ENCODE measurements around the gene FAM216B.
"Not testable (repeated sequence)": the region's sequence is repeated elsewhere in the genome, so short reads cannot be mapped to it uniquely, and the experiment has no call there.

The FAM216B gene

GRCh38 chr13:42781352-42781751, at the start of gene FAM216B:
Gene FAM216B, plus strand, starts transcription at chr13:42781584. Its CDS starts 2,484 bp downstream, at chr13:42784068.
- DNase-seq = no peak

DNA sequence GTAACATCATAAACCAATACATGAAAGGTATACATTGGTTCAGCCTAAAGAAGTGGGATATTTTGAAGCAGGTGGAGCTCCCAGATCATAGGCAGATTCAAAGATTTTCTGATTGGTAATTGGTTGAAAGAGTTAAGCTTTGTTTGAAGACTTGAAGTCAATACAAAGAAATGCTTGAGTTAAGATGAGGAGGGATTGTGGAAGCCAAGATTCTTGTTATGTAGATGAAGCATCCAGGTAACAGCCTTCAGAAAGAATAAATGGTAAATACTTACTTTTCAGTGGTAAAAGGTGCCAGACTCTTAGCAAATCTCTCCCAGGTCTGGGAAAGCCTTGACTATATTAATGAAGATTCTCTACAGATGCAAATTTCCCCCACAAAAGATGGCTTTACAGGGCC, 49.3 kb upstream of the FAM216B start:
- DNase-seq = no peak

DNA sequence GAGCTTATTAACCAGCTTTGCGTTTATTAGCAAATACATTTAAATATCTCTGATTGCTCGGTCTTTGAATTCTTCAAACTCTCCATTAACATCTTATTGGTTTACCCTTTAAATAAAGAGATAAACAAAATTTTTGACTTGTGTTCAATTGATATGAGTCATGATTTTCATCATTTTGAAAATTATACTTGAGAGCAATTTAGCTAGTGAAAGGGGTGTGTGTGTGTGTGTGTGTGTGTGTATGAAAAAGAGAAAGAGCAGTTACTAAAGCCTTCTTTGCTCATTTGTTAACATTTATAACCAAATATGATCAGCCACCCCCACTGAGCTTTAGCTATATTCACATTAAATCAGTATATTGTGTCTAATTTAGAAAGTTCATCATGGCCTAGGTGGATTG, 48.3 kb upstream of the FAM216B start:
- DNase-seq = no peak

GRCh38 chr13:42735010-42735409, 46.4 kb upstream of the FAM216B start:
- no peak for DNase-seq

DNA sequence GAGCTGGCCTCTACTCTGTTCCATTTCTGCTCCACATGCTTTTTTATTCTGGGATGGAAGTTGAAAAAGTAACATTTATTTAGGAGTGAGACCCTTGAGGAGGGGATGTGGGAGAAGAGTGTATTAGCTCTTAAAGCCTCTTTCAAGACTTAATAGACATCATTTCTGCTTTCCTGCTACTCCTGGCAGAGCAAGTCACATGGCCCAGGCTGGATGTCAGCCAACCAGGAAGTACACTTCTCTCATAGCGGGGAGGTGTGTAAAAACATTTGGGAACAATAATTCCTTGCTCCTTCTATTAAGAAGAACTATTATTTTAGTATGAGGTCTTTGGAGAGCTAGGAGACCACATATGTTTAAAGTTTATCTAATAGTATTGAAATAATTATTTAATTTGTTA, 40.6 kb upstream of the FAM216B start:
- DNase-seq = peak; percentile 12

DNA sequence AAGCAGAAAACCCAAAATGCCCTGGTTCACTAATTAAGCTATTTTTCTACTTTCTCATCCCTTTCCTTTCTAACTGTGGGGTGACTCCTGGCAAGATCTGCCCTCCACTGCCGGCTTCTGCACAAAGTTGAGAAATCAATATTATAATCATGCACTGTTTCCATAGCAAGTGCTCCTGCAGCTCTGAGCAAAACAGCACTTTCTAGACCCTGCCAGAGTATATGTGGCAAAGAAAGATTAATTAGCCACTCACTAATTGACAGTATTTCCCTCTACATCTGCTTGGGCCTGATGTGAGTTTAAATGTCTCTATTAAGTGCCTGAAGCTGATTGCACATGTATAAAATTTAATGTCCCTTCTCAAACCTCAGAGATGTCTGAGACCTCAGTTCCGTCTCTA, 39.5 kb upstream of the FAM216B start:
- DNase-seq = no peak

- DNase-seq = no peak
Measured at GRCh38 chr13:42745655-42746054, 35.7 kb upstream of the FAM216B start.

GRCh38 chr13:42746866-42747265, 34.5 kb upstream of the FAM216B start:
- DNase-seq = no peak

GRCh38 chr13:42747399-42747873, 33.9 kb upstream of the FAM216B start:
- DNase-seq = peak; percentile 38 to 49

DNA sequence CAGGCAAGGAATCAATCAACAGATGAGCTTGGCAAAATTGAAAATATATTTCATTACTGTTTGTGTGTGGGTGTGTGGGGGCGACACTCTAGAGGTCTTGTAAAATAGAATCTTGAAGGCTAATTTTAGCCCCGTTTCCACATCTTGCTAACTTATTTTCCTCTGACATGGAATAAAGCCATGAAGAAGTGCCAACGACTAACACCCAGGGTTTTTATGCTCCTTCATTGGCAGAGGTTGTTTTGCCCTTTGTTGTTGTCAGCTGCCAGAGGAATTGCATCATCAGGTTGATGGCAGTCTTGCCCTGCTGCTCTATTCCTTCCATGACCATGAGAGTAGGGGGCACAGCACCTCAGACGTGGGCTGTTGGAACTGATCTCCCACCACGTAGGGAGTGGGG, 30.6 kb upstream of the FAM216B start:
- no peak for DNase-seq

DNA sequence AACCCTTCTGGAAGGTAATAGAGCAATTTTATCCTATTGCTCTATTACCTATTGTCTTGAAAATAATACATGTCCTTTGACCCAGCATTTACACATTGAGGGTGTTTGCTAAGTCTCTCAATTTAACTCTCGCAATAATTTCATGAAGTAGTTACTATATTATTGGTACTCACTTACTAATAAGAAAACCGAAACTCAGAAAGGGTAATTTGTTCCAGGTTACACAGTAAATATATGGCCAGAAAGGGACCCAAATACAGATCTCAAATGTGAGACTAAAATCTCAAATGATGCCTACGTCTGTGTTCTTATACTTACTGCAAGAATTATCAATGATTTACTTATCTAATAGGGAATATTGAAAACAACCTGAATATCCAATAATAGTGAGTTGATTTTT, 29.7 kb upstream of the FAM216B start:
- DNase-seq = no peak

DNA sequence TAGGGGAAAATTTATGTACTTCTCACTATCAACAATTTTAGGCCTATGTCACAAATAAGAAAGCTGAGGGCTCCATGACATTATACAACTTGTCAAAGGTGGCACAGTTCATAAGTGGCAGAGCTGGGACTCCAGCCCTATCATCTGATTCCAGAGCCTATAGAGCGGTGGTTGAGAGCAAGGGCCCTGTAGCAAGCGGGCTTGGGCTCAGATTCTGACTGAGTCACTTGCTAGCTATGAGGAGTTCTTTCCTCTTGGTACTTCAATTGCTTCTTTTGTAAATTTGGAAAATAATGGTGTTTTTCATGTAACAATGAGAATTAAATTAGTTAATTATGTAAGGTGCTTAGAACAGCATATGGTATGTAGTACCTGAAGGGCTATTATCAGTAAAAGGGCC, 28.7 kb upstream of the FAM216B start:
- no peak for DNase-seq

- no peak for DNase-seq
Measured at GRCh38 chr13:42753697-42754096, 27.7 kb upstream of the FAM216B start.

- no peak for DNase-seq
Measured at GRCh38 chr13:42754801-42755510, 26.4 kb upstream of the FAM216B start.

DNA sequence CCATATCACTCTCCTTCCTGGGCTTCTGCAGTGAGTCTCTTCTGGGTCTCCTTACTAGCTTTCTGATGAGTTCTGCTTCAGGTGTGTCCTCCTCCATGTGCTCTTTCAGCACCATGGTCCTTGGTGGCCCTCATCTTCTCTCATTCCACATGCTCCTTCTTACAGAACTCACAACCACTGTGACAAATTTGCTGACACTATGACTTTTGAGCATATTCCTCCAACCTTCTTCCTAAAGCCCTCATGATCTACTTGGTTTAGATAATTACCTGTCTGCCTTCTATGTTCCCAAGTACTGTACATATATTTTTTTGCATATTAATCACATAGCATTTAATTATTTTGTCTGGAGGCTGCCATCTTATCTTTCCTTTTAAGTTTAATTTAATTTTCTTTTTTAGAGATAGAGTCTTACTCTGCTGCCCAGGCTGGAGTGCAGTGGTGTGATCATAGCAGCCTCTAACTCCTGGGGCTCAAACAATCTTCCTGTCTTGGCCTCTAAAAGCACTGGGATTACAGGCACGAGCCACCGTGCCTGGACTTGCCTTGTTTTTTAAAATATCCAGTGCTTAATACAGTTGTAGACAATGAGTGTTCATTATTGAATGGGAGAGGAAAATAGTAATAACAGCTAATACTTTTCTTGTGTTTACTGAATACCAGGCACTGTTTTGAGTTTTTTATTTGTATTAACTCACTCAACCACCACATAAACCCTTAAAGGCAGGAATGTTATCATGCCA, 23.5 kb upstream of the FAM216B start:
- no peak for DNase-seq

- DNase-seq = no peak
Measured at GRCh38 chr13:42758515-42758914, 22.9 kb upstream of the FAM216B start.

- DNase-seq = no peak
Measured at GRCh38 chr13:42760951-42761350, 20.4 kb upstream of the FAM216B start.

DNA sequence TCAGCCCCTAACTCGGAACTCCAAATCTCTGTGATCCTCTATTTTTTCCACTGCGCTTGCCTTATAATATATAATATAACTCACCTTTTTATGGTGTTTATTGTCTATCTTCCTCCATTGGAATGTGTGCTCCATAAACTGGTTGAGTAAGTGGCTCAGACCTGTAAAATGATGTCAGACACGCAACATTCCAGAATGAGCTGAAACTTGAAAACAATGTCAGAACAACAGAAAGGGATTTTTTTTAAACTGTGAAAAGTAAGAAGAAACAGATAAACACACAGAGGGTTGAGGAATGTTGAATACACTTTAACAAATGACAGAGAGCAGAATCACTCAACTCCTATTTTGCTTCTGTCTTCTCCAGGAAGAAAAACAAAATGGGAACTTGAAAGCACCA, 19.1 kb upstream of the FAM216B start:
- no peak for DNase-seq

DNA sequence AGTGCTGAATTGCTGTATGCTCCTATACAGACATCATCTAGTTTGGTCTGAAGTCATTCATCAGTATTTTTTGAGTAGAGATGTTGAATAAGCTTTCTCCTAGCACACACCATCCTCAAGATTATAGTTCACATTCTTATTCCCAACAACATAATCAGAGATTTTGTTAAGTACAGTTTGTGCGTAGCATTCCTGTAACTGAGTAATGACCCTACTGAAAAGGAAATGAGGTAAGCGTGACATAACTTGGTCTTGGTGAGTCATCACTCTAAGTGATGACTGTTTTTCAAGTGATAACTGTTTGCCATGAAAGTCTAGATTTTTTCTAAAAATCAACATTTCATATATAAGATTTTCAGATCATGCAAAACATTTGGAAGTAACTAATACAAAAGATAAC, 18.5 kb upstream of the FAM216B start:
- no peak for DNase-seq

- DNase-seq = peak; percentile 61 to 84
Measured at GRCh38 chr13:42766016-42766415, 15.4 kb upstream of the FAM216B start.

DNA sequence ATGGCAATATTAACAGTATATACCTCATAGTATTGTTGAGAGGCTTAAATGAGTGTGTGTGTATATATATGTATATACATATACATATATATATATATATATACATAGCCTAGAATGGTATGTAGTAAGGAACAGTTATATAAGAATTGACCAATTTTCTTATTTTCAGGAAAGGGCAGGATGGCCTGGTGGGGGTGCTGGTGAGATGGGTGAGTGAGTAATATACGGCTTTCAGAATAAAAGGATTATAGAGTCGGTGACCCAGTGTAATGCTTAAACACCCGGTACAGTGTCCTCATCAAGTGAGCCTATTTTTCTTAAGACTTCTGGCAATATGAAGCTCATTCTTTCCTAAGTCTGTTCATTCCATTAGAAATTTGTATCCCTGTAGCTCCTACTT, 11.7 kb upstream of the FAM216B start:
- DNase-seq = no peak

DNA sequence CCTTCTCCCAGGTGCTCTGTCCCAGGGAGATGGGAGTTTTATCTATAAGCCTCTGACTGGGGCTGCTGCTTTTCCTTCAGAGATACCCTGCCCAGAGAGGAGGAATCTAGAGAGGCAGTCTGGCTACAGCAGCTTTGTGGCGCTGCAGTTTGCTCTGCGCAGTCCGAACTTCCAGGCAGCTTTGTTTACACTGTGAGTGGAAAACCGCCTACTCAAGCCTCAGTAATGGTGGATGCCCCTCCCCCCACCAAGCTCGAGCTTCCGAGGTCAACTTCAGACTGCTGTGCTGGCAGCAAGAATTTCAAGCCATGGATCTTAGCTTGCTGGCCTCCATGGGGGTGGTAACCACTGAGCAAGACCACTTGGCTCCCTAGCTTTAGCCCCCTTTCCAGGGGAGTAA, 4.8 kb upstream of the FAM216B start:
- not testable (repeated sequence) for DNase-seq

GRCh38 chr13:42777467-42777866, 3.9 kb upstream of the FAM216B start:
- no peak for DNase-seq

DNA sequence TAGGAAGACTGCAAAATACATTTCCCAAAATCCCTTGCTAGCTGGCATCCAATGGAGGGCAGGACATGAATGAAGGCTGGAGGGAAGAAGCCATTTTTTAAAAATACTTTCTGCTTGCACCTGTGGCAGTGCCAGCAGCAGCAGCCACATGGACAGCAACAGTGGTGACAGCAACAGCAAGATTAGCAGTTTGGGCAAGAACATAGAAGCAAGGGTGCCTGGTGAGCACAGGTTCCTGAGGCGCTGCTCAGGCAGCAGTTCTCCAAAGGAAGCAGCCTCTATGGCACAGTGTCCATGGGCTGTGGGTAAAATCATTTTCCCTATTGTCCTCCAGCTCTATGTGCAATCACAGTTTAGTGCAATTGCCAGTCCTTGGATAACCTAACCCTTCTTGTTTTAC, 1.3 kb upstream of the FAM216B start:
- DNase-seq = no peak

DNA sequence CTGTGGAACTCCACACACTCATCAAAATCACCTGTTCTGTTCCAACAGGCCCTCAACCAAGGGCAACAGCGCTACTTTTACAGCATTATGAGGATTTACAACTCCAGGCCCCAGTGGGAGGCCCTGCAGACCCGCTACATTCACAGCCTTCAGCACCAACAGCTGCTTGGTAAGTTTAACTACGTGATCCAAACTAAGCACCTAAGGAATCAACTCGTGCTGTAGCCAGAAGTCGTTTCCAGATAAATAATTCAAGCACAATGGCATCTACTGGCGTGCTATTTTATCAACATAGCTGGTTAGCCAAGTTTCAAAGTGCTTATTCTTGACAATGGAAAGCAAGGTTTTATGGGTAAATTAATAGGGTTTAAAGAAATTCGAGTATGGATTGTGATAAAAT, 5.3 kb downstream of the FAM216B start:
- DNase-seq = no peak

All from NCI-H2081 (cell line).